Kidney glomerular epithelial cell (primary cell): Measurements from ENCODE around the gene FHAD1.
A peak's percentile ranks its signal among the peaks of the same experiment; 100 is the strongest.

ENCODE experiments used
- DNase-seq: peaks from one replicate; lab custom pipeline; 2025; lab: John Stamatoyannopoulos, UW

The FHAD1 gene

GRCh38 chr1:15400627-15401026 lies 153.6 kb downstream of the FHAD1 start:
- no peak for DNase-seq

GRCh38 chr1:15401391-15402055 lies 154.5 kb downstream of the FHAD1 start:
- no peak for DNase-seq

GRCh38 chr1:15402809-15403450 lies 155.9 kb downstream of the FHAD1 start:
- DNase-seq: no peak

- DNase-seq: no peak
These were observed 157.0 kb downstream of the FHAD1 start for GRCh38 chr1:15403962-15404580.

- DNase-seq: no peak
These were observed 158.3 kb downstream of the FHAD1 start for GRCh38 chr1:15405106-15405850.

GRCh38 chr1:15406614-15407559 lies 159.9 kb downstream of the FHAD1 start:
- peak; percentile 11 for DNase-seq

- no peak for DNase-seq
These were observed 160.6 kb downstream of the FHAD1 start for GRCh38 chr1:15407580-15407979.

- DNase-seq: no peak
These were observed 161.9 kb downstream of the FHAD1 start for GRCh38 chr1:15408890-15409387.

GRCh38 chr1:15409388-15410222 lies 162.6 kb downstream of the FHAD1 start, which contains the start of gene EFHD2:
TSS of gene EFHD2 (plus strand) at chr1:15409888. CDS start at chr1:15409972, 84 bp downstream.
- peak; percentile 38 for DNase-seq

GRCh38 chr1:15410223-15410883 lies 163.3 kb downstream of the FHAD1 start:
- no peak for DNase-seq

GRCh38 chr1:15410884-15411245 lies 163.8 kb downstream of the FHAD1 start:
- DNase-seq: no peak

- DNase-seq: no peak
These were observed 164.6 kb downstream of the FHAD1 start for GRCh38 chr1:15411593-15412137.

GRCh38 chr1:15412175-15412800 lies 165.3 kb downstream of the FHAD1 start:
- DNase-seq: no peak

GRCh38 chr1:15412843-15413242 lies 165.8 kb downstream of the FHAD1 start:
- DNase-seq: no peak

- DNase-seq: no peak
These were observed 166.8 kb downstream of the FHAD1 start for GRCh38 chr1:15413563-15414444.

- no peak for DNase-seq
These were observed 167.5 kb downstream of the FHAD1 start for GRCh38 chr1:15414445-15414983.

- peak; percentile 69 for DNase-seq
These were observed 170.3 kb downstream of the FHAD1 start for GRCh38 chr1:15417059-15417934.
